Measurements from ENCODE around the gene FOS. TPM values are rescaled to one million over a fixed set of nuclear protein-coding genes. Genes with fewer than 3 reads are reported as not detected.
"Not testable (repeated sequence)": the region's sequence is repeated elsewhere in the genome, so short reads cannot be mapped to it uniquely, and the experiment has no call there.

The FOS gene
- total RNA-seq, result 165 TPM

- peak; percentile 94 for DNase-seq (ENCODE audit: low spot score)
Observed at GRCh38 chr14:75278422-75279152, at the start of gene FOS. TSS of gene FOS (plus strand) at chr14:75278828. CDS start at chr14:75278983, 155 bp downstream.

GRCh38 chr14:75229661-75230139, 48.9 kb upstream of the FOS start:
- DNase-seq (ENCODE audit: low spot score), result peak; percentile 51

GRCh38 chr14:75230140-75230792, 48.4 kb upstream of the FOS start:
- DNase-seq (ENCODE audit: low spot score), result peak; percentile 58

GRCh38 chr14:75231320-75231719, 47.3 kb upstream of the FOS start:
- DNase-seq (ENCODE audit: low spot score), result no peak

- no peak for DNase-seq (ENCODE audit: low spot score)
Observed at GRCh38 chr14:75232191-75232590, 46.4 kb upstream of the FOS start.

GRCh38 chr14:75232597-75232996, 46.0 kb upstream of the FOS start:
- DNase-seq (ENCODE audit: low spot score), result no peak

GRCh38 chr14:75234173-75235115, 44.2 kb upstream of the FOS start:
- peak; percentile 81 for DNase-seq (ENCODE audit: low spot score)

GRCh38 chr14:75235198-75235597, 43.4 kb upstream of the FOS start:
- not testable (repeated sequence) for DNase-seq (ENCODE audit: low spot score)

GRCh38 chr14:75236467-75236866, 42.2 kb upstream of the FOS start:
- no peak for DNase-seq (ENCODE audit: low spot score)

GRCh38 chr14:75236901-75237419, 41.7 kb upstream of the FOS start:
- no peak for DNase-seq (ENCODE audit: low spot score)

GRCh38 chr14:75238756-75239455, 39.7 kb upstream of the FOS start:
- no peak for DNase-seq (ENCODE audit: low spot score)

GRCh38 chr14:75240781-75241180, 37.8 kb upstream of the FOS start:
- no peak for DNase-seq (ENCODE audit: low spot score)

- no peak for DNase-seq (ENCODE audit: low spot score)
Observed at GRCh38 chr14:75242546-75243273, 35.9 kb upstream of the FOS start.

- no peak for DNase-seq (ENCODE audit: low spot score)
Observed at GRCh38 chr14:75244121-75244520, 34.5 kb upstream of the FOS start.

GRCh38 chr14:75246546-75247285, 31.9 kb upstream of the FOS start:
- DNase-seq (ENCODE audit: low spot score), result no peak

GRCh38 chr14:75247286-75247922, 31.2 kb upstream of the FOS start:
- no peak for DNase-seq (ENCODE audit: low spot score)

- no peak for DNase-seq (ENCODE audit: low spot score)
Observed at GRCh38 chr14:75247939-75248338, 30.7 kb upstream of the FOS start.

- peak; percentile 42 for DNase-seq (ENCODE audit: low spot score)
Observed at GRCh38 chr14:75249251-75249957, 29.2 kb upstream of the FOS start.

- no peak for DNase-seq (ENCODE audit: low spot score)
Observed at GRCh38 chr14:75249958-75250336, 28.7 kb upstream of the FOS start.

All from mucosa of gallbladder (tissue), 1 donor.